Measurements from ENCODE around the gene RBM34. TPM values are rescaled to one million over a fixed set of nuclear protein-coding genes. Genes with fewer than 3 reads are reported as not detected.
"Not testable (repeated sequence)": the region's sequence is repeated elsewhere in the genome, so short reads cannot be mapped to it uniquely, and the experiment has no call there.

RBM34 gene
- total RNA-seq: 10 to 100 TPM; 37.0 to 59.8 TPM

- peak; percentile 65 for DNase-seq (ENCODE audit: low spot score)
- Histone ChIP-seq H3K4me1 (ENCODE audit: control insufficient read depth in 1 of 2, low read depth in 2 of 2) (peaks cover 12 to 46% of the 10 kb centered on the region in 2 donors), H3K9me3 (no peaks in the 10 kb centered on the region), H3K27me3 (replicated peaks; ENCODE audit: insufficient read depth) (no peaks in the 10 kb centered on the region), H3K27ac (peak within 1 kb of the TSS; percentile 83 to 90), H3K4me3 (peak within 1 kb of the TSS; percentile 79), H3K36me3 (peaks cover 9% of the 10 kb centered on the region)
- ATAC-seq (ENCODE audit: insufficient number of reproducible peaks, low FRiP score, low read depth): peak; percentile 90
- TF ChIP-seq CTCF (IDR thresholded peaks at IDR 0.05): peak; percentile 38
Observed at GRCh38 chr1:235160957-235161684, at the start of gene RBM34. TSS of gene RBM34 (minus strand) at chr1:235161250. CDS start at chr1:235161226, 24 bp downstream.

GRCh38 chr1:235207209-235207565 is 46.1 kb upstream of the RBM34 start:
- Histone ChIP-seq H3K4me3 (no peak overlapping the region), H3K27me3 (replicated peaks; ENCODE audit: insufficient read depth) (no peaks in the 10 kb centered on the region)
- ATAC-seq (ENCODE audit: insufficient number of reproducible peaks, low FRiP score, low read depth): no peak

GRCh38 chr1:235206533-235207208 is 45.6 kb upstream of the RBM34 start:
- H3K27ac ChIP-seq: no peak overlapping the region
- H3K4me3 ChIP-seq: no peak overlapping the region
- no peaks in the 10 kb centered on the region for H3K4me1 ChIP-seq (ENCODE audit: control insufficient read depth in 1 of 2, low read depth in 2 of 2)
- no peaks in the 10 kb centered on the region for H3K27me3 ChIP-seq (replicated peaks; ENCODE audit: insufficient read depth)
- peaks cover 4% of the 10 kb centered on the region for H3K36me3 ChIP-seq
- ATAC-seq (ENCODE audit: insufficient number of reproducible peaks, low FRiP score, low read depth) (no peak), DNase-seq (ENCODE audit: low spot score) (no peak)
- H3K9me3 ChIP-seq: no peaks in the 10 kb centered on the region
- no peak for TF ChIP-seq CTCF (IDR thresholded peaks at IDR 0.05)

More at GRCh38 chr1:235207209-235207565, 46.1 kb upstream of the RBM34 start:
- no peak for TF ChIP-seq CTCF (IDR thresholded peaks at IDR 0.05)
- DNase-seq (ENCODE audit: low spot score): no peak
- Histone ChIP-seq H3K4me1 (ENCODE audit: control insufficient read depth in 1 of 2, low read depth in 2 of 2) (no peaks in the 10 kb centered on the region), H3K27ac (no peak overlapping the region), H3K9me3 (no peaks in the 10 kb centered on the region), H3K36me3 (peaks cover 9% of the 10 kb centered on the region)

- Histone ChIP-seq H3K27me3 (replicated peaks; ENCODE audit: insufficient read depth) (no peaks in the 10 kb centered on the region), H3K36me3 (peaks cover 3% of the 10 kb centered on the region), H3K9me3 (no peaks in the 10 kb centered on the region), H3K27ac (no peak overlapping the region), H3K4me1 (ENCODE audit: control insufficient read depth in 1 of 2, low read depth in 2 of 2) (no peaks in the 10 kb centered on the region), H3K4me3 (no peak overlapping the region)
- DNase-seq (ENCODE audit: low spot score) (no peak), ATAC-seq (ENCODE audit: insufficient number of reproducible peaks, low FRiP score, low read depth) (no peak)
- TF ChIP-seq CTCF (IDR thresholded peaks at IDR 0.05): no peak
Observed at GRCh38 chr1:235205687-235206086, 44.6 kb upstream of the RBM34 start.

GRCh38 chr1:235203428-235203827 is 42.4 kb upstream of the RBM34 start:
- no peak for ATAC-seq (ENCODE audit: insufficient number of reproducible peaks, low FRiP score, low read depth)
- DNase-seq (ENCODE audit: low spot score): no peak
- H3K9me3 ChIP-seq: no peaks in the 10 kb centered on the region
- no peak overlapping the region for H3K4me3 ChIP-seq
- no peaks in the 10 kb centered on the region for H3K36me3 ChIP-seq
- no peaks in the 10 kb centered on the region for H3K27me3 ChIP-seq (replicated peaks; ENCODE audit: insufficient read depth)
- H3K4me1 ChIP-seq (ENCODE audit: control insufficient read depth in 1 of 2, low read depth in 2 of 2): no peaks in the 10 kb centered on the region
- TF ChIP-seq CTCF (IDR thresholded peaks at IDR 0.05): no peak
- H3K27ac ChIP-seq: no peak overlapping the region

GRCh38 chr1:235202447-235202846 is 41.4 kb upstream of the RBM34 start:
- H3K4me3 ChIP-seq; H3K36me3 ChIP-seq; H3K27me3 ChIP-seq (replicated peaks; ENCODE audit: insufficient read depth); H3K27ac ChIP-seq; H3K9me3 ChIP-seq; H3K4me1 ChIP-seq (ENCODE audit: control insufficient read depth in 1 of 2, low read depth in 2 of 2); DNase-seq (ENCODE audit: low spot score); ATAC-seq (ENCODE audit: insufficient number of reproducible peaks, low FRiP score, low read depth): not testable (repeated sequence)
